ENCODE results near the gene SULT1A1. TPM values are rescaled to one million over a fixed set of nuclear protein-coding genes. Genes with fewer than 3 reads are reported as not detected.

Gene SULT1A1
- total and polyA plus RNA-seq, 2 of the 8 experiments (the other 6 are each of a cell fraction or from before 2014, with no cell fraction given) = 2.1 to 4.0 TPM

GRCh38 chr16:28592979-28593553, 16.8 kb downstream of the SULT1A1 start:
- H3K56ac ChIP-seq (replicated peaks; ENCODE audit: insufficient read length, low read depth, low read length) = no peak overlapping the region
- no peaks in the 10 kb centered on the region; the same call in 1 of the 2 replicates for H3K79me1 ChIP-seq (ENCODE audit: low read depth, low read length)
- DNase-seq (ENCODE audit: low read depth in 1 of 2, low spot score in 2 of 2) (no peak), FAIRE-seq (no peak)
- no peak overlapping the region for H4K8ac ChIP-seq (ENCODE audit: extremely low read depth, insufficient read depth, low read length)
- no peak overlapping the region for H2BK15ac ChIP-seq (ENCODE audit: low read length)
- ChIA-PET POLR2A (ENCODE audit: partially characterized antibody) (interaction anchor here (1.0 to 3.2 kb wide), 4 partner anchors 11 to 39 kb away, joined by 3 to 9 read pairs (median 4); partner anchors contain the start of gene SGF29), CTCF (ENCODE audit: partially characterized antibody) (interaction anchor here (0.6 to 1.6 kb wide), 4 partner anchors 9 to 44 kb away, joined by 3 to 6 read pairs (median 4); no protein-coding TSS in a partner anchor)
- no peaks in the 10 kb centered on the region for H3K23me2 ChIP-seq (ENCODE audit: low read depth, low read length)
- no peak overlapping the region for H2AFZ ChIP-seq (ENCODE audit: low read length)
- no peak overlapping the region for H3K9ac ChIP-seq (replicated peaks in 1 of 4; ENCODE audit: extremely low read depth in 1 of 4, low read depth in 3 of 4, low read length in 3 of 4)
- no peak overlapping the region for H2BK12ac ChIP-seq (ENCODE audit: low read depth, low read length)
- peaks cover 0 to 4% (median 1%) of the 10 kb centered on the region in 4 experiments; a peak in 4 of 8 replicates for H3K36me3 ChIP-seq (ENCODE audit: control insufficient read depth in 2 of 4, insufficient read depth in 4 of 4, low read length in 3 of 4)
- H3K9me3 ChIP-seq (ENCODE audit: insufficient read depth in 2 of 2, low read depth in 1 of 2, low read length in 1 of 2) = no peaks in the 10 kb centered on the region
- no peak overlapping the region for H2BK5ac ChIP-seq (ENCODE audit: low read depth, low read length)
- no peak overlapping the region for H3K4me2 ChIP-seq (ENCODE audit: insufficient read depth in 1 of 2, low read depth in 2 of 2, low read length in 2 of 2)
- peaks cover 2 to 15% (median 7%) of the 10 kb centered on the region in 4 experiments for H3K4me1 ChIP-seq (replicated peaks in 1 of 4; ENCODE audit: control insufficient read depth in 3 of 4, insufficient read depth in 4 of 4, low read length in 3 of 4)
- H2BK20ac ChIP-seq (ENCODE audit: low read length) = no peak overlapping the region
- H4K20me1 ChIP-seq (replicated peaks in 1 of 2; ENCODE audit: control insufficient read depth in 1 of 2, insufficient read depth in 2 of 2, low read length in 2 of 2) = no peaks in the 10 kb centered on the region
- no peak overlapping the region for H4K5ac ChIP-seq (ENCODE audit: insufficient read length, low read depth, low read length)
- H3K4me3 ChIP-seq (ENCODE audit: extremely low read depth in 1 of 4, insufficient read depth in 2 of 4, low read depth in 3 of 4, low read length in 4 of 4) = no peak overlapping the region
- no peak overlapping the region for H3K18ac ChIP-seq (ENCODE audit: extremely low read depth, low read length)
- no peak overlapping the region for H3K27ac ChIP-seq (ENCODE audit: low read depth, low read length)
- 84% methylated on average over 11 of the region's 13 CpGs; no CpG with 5 or more reads in 1 of the 2 experiments for WGBS, 2 experiments (ENCODE audit: extremely low coverage in 1 of 2, insufficient coverage in 1 of 2, insufficient read length in 1 of 2, insufficient replicate concordance in 2 of 2, low coverage in 1 of 2, low lambda C conversion rate in 2 of 2, missing lambda C conversion rate in 1 of 2)
- H2BK120ac ChIP-seq (replicated peaks; ENCODE audit: low read depth, low read length) = no peak overlapping the region
- H3K4ac ChIP-seq (replicated peaks; ENCODE audit: insufficient read length, low read depth, low read length) = no peak overlapping the region
- H3K27me3 ChIP-seq (replicated peaks in 1 of 4; ENCODE audit: control insufficient read depth in 3 of 4, extremely low read depth in 1 of 4, insufficient read depth in 3 of 4, low read length in 3 of 4) = no peaks in the 10 kb centered on the region
- no peak overlapping the region for H3K14ac ChIP-seq (ENCODE audit: insufficient read length)
- H3K23ac ChIP-seq (ENCODE audit: insufficient read length) = no peak overlapping the region
- no peak overlapping the region for H4K91ac ChIP-seq (replicated peaks; ENCODE audit: insufficient read length, low read length)
- H2AK5ac ChIP-seq (ENCODE audit: low read depth, low read length) = no peak overlapping the region
- no peaks in the 10 kb centered on the region for H3K79me2 ChIP-seq (ENCODE audit: control insufficient read depth in 1 of 2, insufficient read depth in 2 of 2, low read length in 2 of 2)
- TF ChIP-seq POU5F1 (IDR thresholded peaks at IDR 0.05; ENCODE audit: low read depth, low read length) = no peak
- TF ChIP-seq EZH2 (IDR thresholded peaks at IDR 0.05; ENCODE audit: low read depth, low read length, severe bottlenecking) = no peak
- no peak for TF ChIP-seq BRCA1 (IDR thresholded peaks at IDR 0.05; ENCODE audit: low read depth, low read length)

Measured in H1 (cell line).